Measurements from ENCODE around the gene BLMH. TPM values are rescaled to one million over a fixed set of nuclear protein-coding genes. Genes with fewer than 3 reads are reported as not detected.

The BLMH gene
- total and polyA plus RNA-seq, 4 donors, result 4.2 to 17.5 (median 12.9) TPM

DNA sequence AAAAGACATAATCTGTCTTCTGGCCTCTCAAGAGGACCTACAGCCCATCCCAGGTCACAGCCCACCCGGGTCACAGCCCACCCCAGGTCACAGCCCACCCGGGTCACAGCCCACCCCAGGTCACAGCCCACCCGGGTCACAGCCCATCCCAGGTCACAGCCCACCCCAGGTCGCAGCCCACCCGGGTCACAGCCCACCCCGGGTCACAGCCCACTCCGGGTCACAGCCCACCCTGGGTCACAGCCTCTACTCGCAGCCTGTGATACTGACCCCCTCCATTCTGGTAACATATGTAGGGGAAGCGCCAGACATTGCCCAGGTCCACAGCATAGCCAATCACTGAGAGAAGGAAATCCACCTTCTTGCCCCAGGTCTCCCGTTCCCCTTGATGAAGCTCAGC is 70.4 kb downstream of the BLMH start:
- DNase-seq (ENCODE audit: low spot score), result no peak
- WGBS, result 92% methylated on average over 10 of the region's 10 CpGs
- H3K9me3 ChIP-seq (ENCODE audit: control insufficient read depth in 4 of 4, low read length in 3 of 4), result no peaks in the 10 kb centered on the region
- H3K4me1 ChIP-seq (ENCODE audit: control insufficient read depth in 4 of 4, insufficient read depth in 4 of 4, low read length in 3 of 4), result peaks cover 3 to 13% (median 11%) of the 10 kb centered on the region in 4 donors
- H3K4me3 ChIP-seq (ENCODE audit: low read depth in 1 of 3, low read length in 3 of 3), result no peak overlapping the region
- no peak overlapping the region for H3K9ac ChIP-seq (ENCODE audit: low read depth in 1 of 2, low read length in 2 of 2)
- TF ChIP-seq ZBTB33 (IDR thresholded peaks at IDR 0.05) (no peak), SP1 (IDR thresholded peaks at IDR 0.05) (no peak), FOXA1 (IDR thresholded peaks at IDR 0.05) (no peak), GABPA (IDR thresholded peaks at IDR 0.05 in 1 of 2, conservative IDR thresholded peaks at IDR 0.05 in 1 of 2) (no peak), HNF4G (IDR thresholded peaks at IDR 0.05) (no peak), FOXA2 (IDR thresholded peaks at IDR 0.05) (no peak), MAX (IDR thresholded peaks at IDR 0.05) (no peak), RAD21 (IDR thresholded peaks at IDR 0.05) (no peak), RXRA (IDR thresholded peaks at IDR 0.05) (no peak), JUND (IDR thresholded peaks at IDR 0.05) (no peak), HNF4A (conservative IDR thresholded peaks at IDR 0.05) (no peak), YY1 (IDR thresholded peaks at IDR 0.05) (no peak), NR2F2 (IDR thresholded peaks at IDR 0.05) (no peak)
- TF ChIP-seq, protein P1, sequence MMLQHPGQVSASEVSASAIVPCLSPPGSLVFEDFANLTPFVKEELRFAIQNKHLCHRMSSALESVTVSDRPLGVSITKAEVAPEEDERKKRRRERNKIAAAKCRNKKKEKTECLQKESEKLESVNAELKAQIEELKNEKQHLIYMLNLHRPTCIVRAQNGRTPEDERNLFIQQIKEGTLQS (IDR thresholded peaks at IDR 0.05), result no peak
- TF ChIP-seq, protein P2, sequence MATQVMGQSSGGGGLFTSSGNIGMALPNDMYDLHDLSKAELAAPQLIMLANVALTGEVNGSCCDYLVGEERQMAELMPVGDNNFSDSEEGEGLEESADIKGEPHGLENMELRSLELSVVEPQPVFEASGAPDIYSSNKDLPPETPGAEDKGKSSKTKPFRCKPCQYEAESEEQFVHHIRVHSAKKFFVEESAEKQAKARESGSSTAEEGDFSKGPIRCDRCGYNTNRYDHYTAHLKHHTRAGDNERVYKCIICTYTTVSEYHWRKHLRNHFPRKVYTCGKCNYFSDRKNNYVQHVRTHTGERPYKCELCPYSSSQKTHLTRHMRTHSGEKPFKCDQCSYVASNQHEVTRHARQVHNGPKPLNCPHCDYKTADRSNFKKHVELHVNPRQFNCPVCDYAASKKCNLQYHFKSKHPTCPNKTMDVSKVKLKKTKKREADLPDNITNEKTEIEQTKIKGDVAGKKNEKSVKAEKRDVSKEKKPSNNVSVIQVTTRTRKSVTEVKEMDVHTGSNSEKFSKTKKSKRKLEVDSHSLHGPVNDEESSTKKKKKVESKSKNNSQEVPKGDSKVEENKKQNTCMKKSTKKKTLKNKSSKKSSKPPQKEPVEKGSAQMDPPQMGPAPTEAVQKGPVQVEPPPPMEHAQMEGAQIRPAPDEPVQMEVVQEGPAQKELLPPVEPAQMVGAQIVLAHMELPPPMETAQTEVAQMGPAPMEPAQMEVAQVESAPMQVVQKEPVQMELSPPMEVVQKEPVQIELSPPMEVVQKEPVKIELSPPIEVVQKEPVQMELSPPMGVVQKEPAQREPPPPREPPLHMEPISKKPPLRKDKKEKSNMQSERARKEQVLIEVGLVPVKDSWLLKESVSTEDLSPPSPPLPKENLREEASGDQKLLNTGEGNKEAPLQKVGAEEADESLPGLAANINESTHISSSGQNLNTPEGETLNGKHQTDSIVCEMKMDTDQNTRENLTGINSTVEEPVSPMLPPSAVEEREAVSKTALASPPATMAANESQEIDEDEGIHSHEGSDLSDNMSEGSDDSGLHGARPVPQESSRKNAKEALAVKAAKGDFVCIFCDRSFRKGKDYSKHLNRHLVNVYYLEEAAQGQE (IDR thresholded peaks at IDR 0.05), result no peak
- no peaks in the 10 kb centered on the region for H3K27me3 ChIP-seq (ENCODE audit: control insufficient read depth in 4 of 4, insufficient read depth in 4 of 4, low read length in 3 of 4)
- no peaks in the 10 kb centered on the region for H3K36me3 ChIP-seq (ENCODE audit: control insufficient read depth in 4 of 4, insufficient read depth in 3 of 4, low read depth in 1 of 4, low read length in 3 of 4)
- no peak overlapping the region for H3K27ac ChIP-seq (ENCODE audit: low read depth in 1 of 2, low read length in 2 of 2)

GRCh38 chr17:30220414-30220813 is 71.3 kb downstream of the BLMH start:
- Histone ChIP-seq H3K4me3 (ENCODE audit: low read depth in 1 of 3, low read length in 3 of 3) (no peak overlapping the region), H3K36me3 (ENCODE audit: control insufficient read depth in 4 of 4, insufficient read depth in 3 of 4, low read depth in 1 of 4, low read length in 3 of 4) (no peaks in the 10 kb centered on the region), H3K27ac (ENCODE audit: low read depth in 1 of 2, low read length in 2 of 2) (no peak overlapping the region), H3K9me3 (ENCODE audit: control insufficient read depth in 4 of 4, low read length in 3 of 4) (no peaks in the 10 kb centered on the region), H3K9ac (ENCODE audit: low read depth in 1 of 2, low read length in 2 of 2) (no peak overlapping the region), H3K27me3 (ENCODE audit: control insufficient read depth in 4 of 4, insufficient read depth in 4 of 4, low read length in 3 of 4) (no peaks in the 10 kb centered on the region), H3K4me1 (ENCODE audit: control insufficient read depth in 4 of 4, insufficient read depth in 4 of 4, low read length in 3 of 4) (peaks cover 3 to 13% (median 11%) of the 10 kb centered on the region in 4 donors)
- 95% methylated on average over 5 of the region's 5 CpGs for WGBS
- no peak for DNase-seq (ENCODE audit: low spot score)
- TF ChIP-seq YY1 (IDR thresholded peaks at IDR 0.05) (no peak), HNF4A (conservative IDR thresholded peaks at IDR 0.05) (no peak), TAF1 (conservative IDR thresholded peaks at IDR 0.05) (no peak), RXRA (IDR thresholded peaks at IDR 0.05) (no peak), GABPA (IDR thresholded peaks at IDR 0.05 in 1 of 2, conservative IDR thresholded peaks at IDR 0.05 in 1 of 2) (no peak), NR2F2 (IDR thresholded peaks at IDR 0.05) (no peak), FOXA2 (IDR thresholded peaks at IDR 0.05) (no peak), HNF4G (IDR thresholded peaks at IDR 0.05) (no peak), MAX (IDR thresholded peaks at IDR 0.05) (no peak), ZBTB33 (IDR thresholded peaks at IDR 0.05) (no peak), RAD21 (IDR thresholded peaks at IDR 0.05) (no peak), JUND (IDR thresholded peaks at IDR 0.05) (no peak), SP1 (IDR thresholded peaks at IDR 0.05) (no peak)
- TF ChIP-seq, protein P2 (IDR thresholded peaks at IDR 0.05), result no peak
- TF ChIP-seq, protein P3, sequence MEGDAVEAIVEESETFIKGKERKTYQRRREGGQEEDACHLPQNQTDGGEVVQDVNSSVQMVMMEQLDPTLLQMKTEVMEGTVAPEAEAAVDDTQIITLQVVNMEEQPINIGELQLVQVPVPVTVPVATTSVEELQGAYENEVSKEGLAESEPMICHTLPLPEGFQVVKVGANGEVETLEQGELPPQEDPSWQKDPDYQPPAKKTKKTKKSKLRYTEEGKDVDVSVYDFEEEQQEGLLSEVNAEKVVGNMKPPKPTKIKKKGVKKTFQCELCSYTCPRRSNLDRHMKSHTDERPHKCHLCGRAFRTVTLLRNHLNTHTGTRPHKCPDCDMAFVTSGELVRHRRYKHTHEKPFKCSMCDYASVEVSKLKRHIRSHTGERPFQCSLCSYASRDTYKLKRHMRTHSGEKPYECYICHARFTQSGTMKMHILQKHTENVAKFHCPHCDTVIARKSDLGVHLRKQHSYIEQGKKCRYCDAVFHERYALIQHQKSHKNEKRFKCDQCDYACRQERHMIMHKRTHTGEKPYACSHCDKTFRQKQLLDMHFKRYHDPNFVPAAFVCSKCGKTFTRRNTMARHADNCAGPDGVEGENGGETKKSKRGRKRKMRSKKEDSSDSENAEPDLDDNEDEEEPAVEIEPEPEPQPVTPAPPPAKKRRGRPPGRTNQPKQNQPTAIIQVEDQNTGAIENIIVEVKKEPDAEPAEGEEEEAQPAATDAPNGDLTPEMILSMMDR (IDR thresholded peaks at IDR 0.05; ENCODE audit: low read depth, low read length, missing input control), result no peak
